NCI-H2196 treated with DMSO at 0.1 percent for 48 hours (cell line): ENCODE results near the gene DTD2.

Experiments
- DNase-seq: peaks from one replicate; lab custom pipeline; 2025; ENCODE audit not compliant: unreplicated experiment; lab: John Stamatoyannopoulos, UW

The DTD2 gene

DNA sequence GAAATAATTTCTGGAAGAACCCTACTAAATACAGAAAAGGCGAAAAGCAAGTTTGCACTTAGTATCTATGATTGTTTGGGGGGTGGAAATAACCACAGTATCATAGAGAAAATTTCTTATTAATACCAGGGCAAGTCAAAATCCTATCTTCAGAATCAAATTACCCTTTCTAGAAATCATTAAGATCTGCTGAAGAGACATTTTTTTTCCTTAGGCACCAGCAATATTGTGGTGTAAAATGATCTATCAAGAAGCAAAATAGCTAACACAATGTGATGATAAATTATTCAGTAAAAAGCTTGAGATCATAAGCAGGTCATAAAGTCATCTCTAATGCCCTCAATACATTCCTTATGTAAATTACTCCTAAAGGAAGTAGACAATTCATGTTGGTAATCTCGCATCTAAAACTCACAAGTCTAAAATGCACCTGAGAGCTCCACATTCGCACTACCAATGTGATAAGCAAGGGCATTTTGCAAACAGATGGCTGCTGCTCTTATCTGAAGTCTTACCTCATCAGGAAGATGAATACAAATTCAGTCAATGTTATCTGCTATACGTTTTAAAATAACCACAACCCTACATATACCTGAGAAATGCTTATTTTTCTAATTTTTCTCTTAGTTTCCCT is 51.6 kb downstream of the DTD2 start:
- no peak for DNase-seq

DNA sequence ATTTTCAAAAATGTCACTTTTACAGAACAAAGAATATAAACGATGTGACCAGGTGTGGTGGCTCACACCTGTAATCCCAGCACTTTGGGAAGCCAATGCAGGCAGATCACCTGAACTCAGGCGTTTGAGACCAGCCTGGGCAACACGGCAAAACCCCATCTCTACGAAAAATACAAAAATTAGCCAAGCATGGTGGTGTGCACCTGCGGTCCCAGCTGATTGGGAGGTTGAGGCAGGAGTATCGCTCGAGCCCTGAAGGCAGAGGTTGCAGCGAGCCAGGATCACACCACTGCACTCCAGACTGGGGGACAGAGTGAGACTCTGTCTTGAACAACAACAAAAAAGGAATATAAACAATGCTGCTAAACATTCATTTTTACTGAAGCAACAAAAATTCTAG is 52.2 kb downstream of the DTD2 start:
- DNase-seq = no peak

DNA sequence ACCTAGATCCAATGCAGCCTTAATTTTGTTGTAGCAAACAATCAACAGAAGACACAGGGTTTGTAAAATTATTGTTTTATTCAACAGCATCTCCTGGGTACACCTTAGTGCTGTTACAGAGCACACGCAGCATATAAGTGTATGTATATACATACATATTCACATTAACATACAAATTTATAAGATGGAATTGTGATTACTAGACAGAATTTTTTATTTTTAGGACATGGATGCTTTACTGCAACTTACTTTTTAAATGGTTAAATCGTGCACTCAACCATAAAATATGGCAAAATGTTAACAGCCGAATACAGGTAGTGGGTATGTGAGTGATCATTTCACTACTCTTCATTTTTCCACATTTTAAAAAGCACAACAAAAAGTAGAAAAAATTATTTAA is 53.6 kb downstream of the DTD2 start:
- no peak for DNase-seq

DNA sequence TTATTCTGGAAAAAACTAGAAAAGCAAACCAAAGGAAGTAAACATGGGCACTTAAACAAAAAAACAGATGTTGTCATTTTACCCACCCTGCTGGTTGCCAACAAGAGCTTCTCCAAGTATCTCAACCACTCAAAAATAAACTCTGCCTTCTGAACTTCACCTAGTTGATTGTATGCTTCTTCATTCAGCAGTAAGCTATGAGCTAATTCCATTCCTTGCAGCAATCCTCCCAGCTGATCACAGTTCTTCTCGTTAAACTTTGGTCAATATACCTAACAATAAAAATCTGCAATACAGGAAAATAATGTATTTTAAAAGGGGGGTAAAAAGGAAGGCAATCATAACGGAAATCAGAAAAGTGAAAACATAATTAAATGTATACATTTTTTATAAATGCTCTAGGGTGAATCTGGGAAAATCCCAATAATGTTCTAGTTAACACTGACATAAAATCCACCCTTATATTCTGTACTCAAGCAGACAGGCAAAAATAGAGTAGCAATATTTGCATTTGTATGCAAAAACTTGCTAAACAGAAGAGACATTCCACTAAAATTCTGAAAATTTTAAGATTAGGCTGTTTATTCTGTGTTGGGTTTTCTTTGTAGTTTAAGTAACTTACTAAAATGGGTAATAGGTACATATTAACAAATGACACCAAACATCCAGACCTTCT is 54.4 kb downstream of the DTD2 start:
- DNase-seq = no peak

DNA sequence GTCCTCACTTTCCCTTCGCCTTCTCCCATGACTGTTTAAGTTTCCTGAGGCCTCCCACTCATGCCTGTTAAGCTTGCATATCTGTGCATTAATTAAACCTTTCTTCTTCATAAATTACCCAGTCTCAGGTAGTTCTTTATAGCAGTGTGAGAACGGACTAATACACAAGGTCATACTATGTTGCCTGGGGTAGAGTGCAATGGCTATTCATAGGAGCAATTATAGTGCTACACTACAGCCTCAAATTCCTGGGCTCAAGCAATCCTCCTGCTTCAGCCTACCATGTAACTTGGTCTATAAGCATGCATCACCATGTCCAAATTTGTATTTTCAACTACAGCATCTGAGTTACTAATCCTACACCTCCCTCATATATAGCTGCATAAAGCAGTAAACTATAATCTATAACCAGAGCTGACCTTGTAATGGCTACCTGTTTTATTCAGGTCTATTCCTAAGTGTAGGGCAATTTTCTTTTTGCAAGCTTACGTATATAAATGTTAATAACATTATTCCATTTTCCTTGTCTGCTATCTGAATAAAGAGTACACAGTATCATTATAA is 55.9 kb downstream of the DTD2 start:
- DNase-seq = no peak

DNA sequence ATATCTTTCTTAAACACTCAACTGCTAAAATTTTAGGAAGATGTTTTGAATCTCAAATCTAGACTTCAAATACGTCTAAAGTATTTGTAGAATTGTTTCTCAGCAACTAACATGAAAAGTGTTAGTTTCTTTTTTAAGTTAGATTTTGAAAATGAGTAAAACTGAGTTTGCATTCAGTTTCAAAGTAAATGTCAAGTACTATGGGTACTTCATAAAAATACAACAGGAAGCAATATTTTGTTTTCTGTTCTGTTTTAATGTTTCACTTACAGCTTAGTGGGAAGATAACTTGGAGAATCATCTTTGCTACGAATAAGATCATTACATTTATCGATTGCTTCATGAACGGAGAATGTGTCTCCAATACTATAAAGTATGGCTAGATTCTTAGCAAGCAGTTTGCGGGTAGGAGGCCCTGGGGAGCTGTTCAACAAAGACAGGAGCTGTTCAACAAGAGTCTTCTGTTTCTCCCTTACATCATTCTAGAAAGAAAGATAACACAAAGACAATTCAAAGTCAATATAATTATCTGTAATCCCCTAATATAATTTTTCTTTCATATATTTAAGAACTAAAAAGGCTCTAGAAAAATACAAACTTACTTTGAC is 57.2 kb downstream of the DTD2 start:
- DNase-seq = no peak
